HG03571 (cell line): Measurements from ENCODE around the gene CDC123.
"Not testable (repeated sequence)": the region's sequence is repeated elsewhere in the genome, so short reads cannot be mapped to it uniquely, and the experiment has no call there.

Experiments
- ATAC-seq: cut with Tn5 transposase; IDR thresholded peaks from one replicate; pipeline ENCODE4 v1.9.1; 2021; ENCODE audit not compliant: unreplicated experiment

CDC123 gene, protein sequence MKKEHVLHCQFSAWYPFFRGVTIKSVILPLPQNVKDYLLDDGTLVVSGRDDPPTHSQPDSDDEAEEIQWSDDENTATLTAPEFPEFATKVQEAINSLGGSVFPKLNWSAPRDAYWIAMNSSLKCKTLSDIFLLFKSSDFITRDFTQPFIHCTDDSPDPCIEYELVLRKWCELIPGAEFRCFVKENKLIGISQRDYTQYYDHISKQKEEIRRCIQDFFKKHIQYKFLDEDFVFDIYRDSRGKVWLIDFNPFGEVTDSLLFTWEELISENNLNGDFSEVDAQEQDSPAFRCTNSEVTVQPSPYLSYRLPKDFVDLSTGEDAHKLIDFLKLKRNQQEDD

DNA sequence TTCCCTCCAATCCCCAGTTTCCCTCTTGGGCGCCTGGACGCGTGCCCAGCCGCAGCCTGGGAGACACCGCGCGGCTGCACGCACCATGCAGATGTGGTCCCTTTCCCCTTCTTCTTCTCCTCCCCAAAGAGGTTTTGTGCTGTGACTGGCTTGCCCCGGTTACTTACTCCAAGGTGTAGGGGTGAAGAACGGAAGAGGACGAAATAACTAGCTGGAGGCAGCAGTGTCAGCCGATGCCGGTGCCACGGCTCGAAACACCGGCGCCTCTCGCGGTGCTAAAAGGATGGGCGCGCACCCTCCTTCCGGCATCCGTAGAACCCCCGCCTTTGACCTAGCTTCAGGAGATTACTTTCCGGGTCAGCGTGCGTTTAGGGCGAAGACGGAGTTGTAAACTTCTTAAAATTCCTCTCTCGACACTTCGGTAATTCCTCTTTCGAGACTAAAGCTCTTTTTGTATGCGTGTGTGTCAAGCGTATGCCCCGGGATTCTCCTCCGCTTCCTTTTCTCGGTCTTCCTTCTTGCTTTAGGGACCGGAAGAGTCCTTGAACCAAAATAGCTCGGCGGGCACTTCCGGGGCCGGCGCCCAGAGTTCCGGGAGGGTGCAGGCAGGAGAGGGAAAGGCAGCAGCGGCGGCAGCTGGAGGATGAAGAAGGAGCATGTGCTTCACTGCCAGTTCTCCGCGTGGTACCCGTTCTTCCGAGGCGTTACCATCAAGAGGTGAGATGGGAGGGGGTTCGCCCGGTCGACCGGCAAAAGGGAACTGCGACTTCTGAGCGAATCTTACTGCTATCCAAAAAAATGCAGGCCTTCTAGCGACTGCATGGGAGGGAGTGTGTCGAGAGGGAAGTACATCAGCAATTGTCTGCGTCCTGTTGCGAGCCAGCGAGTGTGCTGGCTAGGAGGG is at the start of gene CDC123, which contains the start of gene NUDT5:
Gene CDC123 (plus strand): TSS at position 586 of the 904 bp plus-strand sequence. CDS start 58 bp downstream, at position 644.
Gene NUDT5 (minus strand): TSS at position 289 of the 904 bp plus-strand sequence. CDS start 9,600 bp downstream, outside the sequence.
- peak; percentile 85 for ATAC-seq

DNA sequence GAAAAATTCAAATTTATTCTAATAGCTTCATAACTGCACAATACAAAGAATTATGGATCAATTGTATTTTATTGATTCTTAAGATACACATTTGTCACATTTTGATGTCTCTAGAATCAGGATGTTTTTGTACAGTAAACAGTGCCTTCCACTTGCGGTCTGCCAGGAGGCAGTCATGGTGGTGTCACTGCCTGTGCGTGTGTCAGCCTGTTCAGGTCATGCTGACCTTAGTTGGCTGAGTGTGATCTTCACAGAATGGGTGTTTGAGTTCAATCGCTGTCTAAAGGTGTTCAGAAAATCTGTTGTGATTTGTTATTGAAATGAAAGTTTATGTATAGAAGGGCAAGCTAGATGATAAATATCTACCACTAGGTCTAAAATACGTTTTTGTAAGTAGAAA is 45.8 kb upstream of the CDC123 start:
- no peak for ATAC-seq

DNA sequence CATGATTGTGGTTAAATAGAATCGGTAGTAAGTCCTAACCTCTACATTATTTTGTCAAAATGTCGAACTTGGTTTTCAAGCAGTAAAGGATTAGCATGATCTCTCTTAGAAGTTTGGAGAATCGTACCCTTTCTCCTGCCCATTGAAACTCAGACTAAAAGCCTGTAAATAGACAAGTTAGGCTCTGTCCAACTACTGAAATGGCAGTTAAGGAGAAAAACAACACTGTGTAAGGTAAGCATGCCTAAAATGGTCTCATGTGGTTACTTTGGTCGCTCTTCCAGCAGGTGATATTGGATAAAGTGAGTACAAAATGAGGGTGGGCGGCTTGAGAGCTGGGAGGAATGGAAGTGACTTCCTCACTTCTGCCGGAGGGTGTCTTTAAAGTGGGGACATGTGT is 41.5 kb upstream of the CDC123 start:
- ATAC-seq = no peak

DNA sequence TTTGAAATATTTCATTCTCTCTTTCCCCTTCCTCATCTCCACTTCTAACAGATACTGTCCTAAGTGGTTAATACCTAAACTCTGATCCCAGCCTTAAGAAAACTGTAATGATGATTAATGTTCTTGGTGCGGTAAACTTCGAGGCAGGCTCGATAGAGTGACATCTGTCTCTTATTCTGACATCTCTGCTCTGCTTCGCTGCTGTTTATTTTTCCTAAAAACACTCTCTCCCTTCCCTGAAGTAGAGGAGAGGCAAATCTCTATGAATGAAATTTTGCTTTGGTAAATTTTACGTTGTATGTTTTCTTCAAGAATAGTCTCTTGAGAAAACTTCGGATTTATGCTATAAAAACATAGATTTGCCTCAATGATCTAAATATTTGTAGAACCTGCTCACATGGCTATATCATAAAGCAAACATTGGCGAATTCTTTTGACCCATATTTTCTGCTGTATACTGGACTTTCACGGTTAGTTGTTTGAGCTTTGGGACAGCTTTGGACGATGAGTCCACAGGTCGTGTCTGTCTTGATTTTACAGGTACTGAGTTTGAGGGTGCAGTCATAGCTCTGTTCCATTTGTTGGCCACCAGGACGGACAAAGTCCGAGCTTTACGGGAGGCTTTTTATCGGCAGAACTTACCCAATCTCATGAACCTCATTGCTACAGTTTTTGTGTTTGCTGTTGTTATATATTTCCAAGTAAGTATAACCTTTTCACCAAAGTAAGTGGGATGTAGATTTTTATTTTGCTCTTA is 39.4 kb upstream of the CDC123 start:
- no peak for ATAC-seq

DNA sequence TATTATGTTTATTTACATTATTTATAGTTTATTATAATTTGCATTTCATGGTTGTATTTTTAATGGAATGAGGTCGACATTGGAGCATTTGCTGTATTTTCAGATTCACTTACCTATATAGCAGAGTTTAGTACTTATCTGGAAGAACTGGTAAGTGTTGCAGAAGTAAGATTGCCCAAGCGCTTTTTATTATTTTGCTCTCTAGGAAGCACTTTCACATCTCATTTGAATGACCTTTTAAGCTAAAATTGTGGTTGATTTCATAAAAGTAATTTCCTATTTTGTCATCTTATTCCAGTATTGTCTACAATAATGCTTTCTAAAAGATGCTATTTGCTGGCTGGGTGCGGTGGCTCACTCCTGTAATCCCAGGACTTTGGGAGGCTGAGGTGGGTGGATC is 37.9 kb upstream of the CDC123 start:
- no peak for ATAC-seq

DNA sequence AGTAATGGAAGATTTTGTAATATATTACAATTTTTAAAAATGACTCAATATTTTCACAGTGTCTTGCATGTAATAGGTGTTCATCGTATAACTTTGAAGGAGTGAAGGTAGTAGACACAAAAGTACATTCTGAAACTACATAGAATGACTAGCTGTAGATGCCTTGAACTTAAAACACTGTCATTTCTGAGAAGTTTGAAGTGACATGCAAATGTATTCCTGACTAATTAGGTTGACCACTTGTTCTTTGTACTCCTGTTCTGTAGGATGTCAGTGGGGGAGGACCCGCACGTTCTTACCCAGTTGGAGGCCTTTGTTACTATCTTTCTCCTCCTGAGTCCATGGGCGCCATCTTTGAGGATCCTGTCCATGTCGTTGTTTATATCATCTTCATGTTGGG is 35.3 kb upstream of the CDC123 start:
- no peak for ATAC-seq

DNA sequence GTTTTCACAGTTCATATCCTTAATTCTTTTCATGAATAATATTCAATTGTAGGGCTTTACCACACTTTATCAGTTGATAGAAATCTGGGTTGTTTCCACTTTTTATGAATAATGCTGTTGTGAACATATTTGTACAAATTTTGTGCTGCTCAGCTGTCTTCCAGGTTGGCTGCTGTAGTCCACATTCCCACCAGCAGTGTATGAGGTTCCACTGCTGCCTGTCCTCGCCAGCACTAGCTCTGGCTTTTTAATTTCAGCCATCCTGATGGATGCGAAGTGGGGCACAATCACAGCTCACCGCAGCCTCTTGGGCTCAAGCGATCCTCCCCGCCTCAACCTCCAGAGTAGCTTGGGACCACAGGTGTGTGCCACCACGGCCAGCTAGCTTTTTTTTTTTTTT is 33.1 kb upstream of the CDC123 start:
- no peak for ATAC-seq

DNA sequence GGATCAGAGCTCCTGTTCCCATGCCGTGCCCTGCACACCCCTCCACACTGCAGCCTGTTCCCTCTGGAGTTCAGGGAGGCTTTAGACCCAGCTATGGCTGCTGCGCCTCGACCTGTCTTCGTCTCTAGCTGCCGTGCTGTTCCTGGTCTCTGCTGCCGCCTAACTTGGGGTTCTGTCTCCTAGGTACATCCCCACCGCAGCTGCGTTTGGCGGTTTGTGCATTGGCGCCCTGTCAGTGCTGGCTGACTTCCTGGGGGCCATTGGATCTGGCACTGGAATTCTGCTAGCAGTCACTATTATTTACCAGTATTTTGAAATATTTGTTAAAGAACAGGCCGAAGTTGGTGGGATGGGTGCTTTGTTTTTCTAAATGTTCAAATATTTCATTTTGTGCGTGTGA is 31.9 kb upstream of the CDC123 start:
- no peak for ATAC-seq

DNA sequence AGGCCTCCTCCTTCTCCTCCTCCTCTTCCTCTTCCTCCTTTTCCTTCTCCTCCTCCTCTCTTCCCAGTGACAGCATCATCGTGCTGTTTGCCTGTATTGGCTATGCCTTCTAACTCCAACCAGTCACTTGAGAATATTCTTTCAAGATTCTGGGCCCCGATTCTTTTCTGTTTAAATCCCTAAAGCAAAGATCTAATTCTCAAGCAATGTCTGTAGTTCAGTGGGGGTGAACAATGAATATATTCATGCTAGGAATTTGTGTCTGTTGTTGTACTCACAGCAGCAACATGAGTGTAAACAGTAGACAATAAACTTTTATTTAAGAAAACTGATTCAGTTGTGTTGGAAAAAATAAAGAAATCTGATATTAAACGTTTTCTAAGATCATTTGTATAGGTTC is 31.0 kb upstream of the CDC123 start:
- ATAC-seq = no peak

DNA sequence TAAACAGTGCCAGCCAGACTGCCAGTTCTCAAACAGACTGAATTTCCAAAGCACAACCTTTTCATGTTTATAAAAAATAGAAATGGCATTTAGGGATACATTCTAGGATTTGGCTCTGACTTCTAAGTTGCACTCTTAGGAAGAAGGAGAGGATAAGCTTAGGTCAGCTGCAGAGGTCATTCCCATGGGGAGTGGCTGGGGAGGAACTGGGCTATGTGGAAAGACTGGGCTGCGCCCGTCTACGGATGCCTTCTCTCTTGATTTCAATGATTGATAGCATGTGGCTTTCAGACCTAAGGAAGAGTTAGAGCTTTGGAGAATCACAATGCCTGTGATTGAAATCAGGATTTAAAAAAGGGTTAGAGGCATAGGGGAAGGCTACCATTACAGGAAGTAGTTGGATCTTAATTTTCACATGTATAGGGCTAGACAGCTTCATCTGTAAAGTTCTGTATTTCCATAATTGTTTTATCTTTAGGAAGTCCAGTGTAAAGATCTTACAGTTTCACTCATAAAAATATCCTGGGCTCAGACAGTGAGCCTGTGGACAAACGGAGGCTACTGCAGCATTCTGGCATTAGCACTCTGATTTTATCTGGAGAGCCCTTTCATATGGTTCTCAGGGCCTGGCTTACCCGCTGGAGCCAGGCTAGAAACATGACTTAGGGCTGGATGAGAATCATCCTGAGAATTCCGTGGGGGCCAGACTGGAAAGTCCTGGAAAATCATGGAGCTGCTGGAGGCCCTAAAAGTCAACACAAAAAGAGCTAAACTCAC is 29.8 kb upstream of the CDC123 start:
- ATAC-seq = no peak

DNA sequence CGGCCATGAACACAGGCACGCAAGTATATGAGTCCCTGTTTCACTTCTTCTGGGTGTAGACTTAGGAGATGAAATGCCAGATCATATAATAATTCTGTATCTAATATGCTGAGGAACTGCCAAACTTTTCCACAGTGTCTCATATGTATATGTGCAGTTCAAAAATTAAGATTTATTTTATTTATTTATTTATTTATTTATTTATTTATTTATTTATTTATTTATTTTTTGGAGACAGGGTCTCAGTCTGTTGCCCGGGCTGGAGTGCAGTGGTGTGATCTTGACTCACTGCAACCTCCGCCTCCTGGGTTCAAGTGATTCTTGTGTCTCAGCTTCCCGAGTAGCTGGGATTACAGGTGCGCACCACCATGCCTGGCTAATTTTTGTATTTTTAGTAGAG is 24.5 kb upstream of the CDC123 start:
- not testable (repeated sequence) for ATAC-seq

DNA sequence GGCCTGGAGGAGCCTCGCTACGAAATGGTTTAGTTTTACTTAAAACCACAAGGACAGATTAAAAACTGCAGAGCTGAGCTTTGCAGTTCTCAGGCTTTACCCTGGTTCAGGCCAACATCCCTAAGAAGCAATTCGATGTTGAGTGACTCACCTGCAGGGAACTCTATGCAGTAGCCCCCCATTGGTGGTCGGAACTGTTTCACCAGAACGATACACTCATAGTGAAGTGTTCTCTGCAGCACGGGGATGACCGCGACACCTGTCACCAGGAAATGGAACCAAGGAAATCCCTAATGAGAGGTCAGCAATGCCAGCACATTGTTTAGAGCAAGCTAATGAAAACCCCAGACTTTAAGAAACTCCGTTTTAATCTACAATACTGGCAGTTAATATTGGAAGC is 18.3 kb upstream of the CDC123 start:
- ATAC-seq = no peak

DNA sequence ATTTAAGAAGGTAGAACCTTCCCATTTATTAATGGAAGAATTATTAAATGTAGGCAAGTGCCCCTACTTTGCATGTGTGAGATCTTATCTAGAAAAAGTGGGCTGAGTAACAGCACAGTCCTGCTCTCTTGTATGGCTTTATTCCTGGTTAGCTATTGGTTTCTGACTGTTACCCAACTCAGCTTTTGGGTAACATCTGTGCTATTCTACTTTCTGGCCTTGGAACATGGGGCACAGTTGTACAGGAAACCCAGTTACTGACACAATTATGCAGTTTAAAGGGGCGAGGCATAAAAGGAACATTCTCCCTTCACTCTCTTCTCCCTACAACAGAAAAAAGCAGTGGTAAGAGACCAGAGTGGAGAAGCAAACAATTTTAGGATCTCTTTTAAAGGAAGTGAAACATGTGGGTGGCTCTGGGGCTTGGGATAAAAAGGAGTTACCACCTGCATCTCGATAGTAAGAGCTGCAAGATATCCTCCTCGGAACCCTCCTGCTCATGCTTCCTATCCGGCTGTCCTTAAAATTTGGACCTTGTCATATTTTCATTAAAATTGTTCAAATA is 16.3 kb upstream of the CDC123 start:
- ATAC-seq = no peak

DNA sequence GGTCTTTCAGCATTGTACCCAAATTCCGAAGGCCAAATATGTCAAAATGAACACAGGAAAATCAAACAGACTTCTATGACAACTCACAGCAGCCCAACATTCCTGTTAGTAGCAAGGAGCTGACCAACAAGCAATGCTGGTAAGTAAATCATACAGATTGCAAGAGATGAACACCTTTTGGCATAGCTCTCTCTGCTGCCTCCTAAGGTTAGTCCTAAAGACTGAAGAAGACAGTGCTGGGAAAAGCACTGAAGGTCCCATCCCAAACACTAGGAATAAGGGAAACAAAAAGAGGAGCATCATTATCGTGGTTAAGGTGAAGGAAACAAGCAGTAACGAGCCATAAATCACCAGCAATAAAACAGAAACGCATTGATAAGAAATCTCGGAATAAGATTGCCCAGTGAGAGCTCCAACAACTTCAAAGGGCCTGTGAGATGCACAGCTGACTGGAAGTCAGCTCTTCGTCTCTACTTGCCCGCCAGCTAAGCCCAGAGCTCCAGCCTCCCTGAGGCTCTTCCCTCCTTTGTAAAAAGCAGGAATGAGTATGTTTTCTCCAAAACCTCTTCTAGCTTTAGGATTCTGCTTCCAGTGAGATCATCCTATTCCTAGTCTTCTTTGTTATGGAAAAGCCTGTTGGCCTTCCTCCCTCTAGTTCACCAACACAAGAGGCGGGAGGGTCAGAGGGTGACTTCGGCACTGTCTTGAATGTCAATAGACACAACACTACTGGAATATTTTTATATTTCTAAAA is 15.6 kb upstream of the CDC123 start:
- ATAC-seq = no peak

DNA sequence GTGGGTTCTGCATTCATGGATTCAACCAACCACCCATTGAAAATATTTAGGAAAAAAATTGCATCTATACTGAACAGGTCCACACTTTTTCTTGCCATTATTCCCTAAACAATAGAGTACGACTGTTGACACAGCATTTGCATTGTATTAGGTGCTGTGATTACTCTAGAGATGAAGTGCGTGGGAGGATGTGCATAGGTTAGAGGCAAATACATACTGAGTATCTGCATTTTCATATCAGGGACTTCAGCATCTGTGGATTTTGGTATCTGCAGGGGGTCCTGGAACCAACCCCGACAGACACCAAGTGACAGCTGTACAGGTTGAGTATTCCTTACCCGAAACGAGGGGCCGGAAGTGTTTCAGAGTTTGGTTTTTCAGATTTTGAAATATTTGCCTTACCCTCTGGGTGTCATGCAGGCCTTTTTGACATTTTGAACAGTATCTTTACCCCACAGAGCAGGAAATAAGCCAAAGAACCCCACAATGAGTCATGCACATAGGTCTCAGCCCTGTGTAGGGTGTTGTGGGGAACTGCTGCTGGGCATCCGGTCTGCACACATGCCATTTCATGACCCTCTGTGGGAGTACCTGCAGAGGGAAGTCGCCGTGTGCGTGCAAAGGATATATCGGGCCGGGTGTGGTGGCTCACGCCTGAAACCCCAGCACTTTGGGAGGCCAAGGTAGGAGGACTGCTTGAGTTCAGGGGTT is 14.8 kb upstream of the CDC123 start:
- no peak for ATAC-seq

DNA sequence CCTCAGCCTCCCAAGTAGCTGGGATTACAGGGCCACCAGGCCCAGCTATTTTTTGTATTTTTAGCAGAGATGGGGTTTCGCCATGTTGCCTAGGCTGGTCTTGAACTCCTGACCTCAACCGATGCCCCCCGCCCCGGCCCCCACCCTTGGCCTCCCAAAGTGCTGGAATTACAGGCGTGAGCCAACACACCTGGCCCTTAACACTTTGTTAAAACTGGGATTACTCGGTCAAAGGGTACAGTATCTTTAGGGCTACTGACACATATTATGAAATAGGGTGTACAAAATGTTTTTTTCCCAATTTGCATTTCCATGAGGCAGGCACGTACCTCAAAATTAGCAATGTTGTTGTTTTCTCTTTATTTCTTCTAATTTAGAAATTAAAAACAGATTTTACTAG is 11.8 kb upstream of the CDC123 start:
- ATAC-seq = no peak

DNA sequence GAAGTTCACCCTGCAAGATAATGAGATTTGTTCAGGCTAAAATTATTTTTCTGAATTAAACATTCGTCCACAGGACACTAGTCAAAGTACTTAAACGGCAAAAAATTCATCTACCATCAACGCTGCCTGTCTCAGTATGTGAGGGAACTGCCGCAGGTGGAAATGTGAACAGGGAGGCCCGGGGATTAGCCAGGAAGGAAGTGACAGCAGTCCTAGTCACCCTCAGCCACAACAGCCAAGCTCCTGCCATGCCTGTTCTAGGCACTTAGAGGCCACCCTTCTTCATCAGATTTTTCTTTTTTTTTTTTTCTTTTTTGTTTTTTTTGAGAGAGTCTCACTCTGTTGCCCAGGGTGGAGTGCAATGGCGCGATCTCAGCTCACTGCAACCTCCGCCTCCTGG is 9.7 kb upstream of the CDC123 start:
- ATAC-seq = no peak

DNA sequence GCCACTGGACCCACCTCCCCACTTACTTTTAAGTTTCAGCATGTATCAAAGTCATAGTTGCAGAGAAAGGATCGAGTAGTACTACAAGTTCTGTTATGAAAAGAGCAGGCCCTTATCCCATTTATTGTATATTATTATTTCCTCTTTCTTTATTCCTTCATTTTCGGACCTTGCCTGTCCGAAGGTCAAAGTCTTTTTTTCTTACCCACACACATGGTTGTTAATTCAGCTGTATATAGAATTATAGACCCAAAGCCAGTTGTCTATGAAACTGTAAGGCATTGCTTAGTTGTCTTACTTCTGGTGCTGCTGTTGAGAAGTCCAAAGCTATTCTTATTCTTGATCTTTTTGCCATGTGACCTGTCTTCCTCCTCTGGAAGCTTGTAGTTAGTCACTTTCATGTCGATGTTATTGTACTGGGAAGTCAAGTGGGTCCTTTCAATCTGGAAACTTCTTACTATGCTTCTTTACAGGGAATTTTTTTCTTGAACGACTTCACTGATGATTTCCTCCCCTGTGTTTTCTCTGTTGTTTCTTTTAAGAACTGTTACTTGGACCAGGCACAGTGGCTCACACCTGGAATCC is 8.6 kb upstream of the CDC123 start:
- no peak for ATAC-seq

DNA sequence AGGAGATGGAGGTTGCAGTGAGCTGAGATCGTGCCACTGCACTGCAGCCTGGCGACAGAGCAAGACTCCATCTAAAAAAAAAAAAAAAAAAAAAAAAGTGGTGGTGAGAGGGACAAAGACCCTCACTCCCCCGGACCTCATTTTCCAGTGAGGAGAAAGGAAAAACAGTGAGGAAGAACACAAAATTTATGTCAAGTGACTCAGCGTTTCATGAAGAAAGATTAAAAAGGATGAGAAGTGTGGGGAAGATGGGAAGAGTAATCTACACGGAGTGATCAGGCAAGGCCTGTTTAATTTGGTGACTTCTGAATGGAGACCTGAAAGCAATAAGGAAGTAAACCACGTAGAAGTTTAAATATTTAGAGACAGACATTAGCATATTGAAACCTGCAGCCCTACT is 7.3 kb upstream of the CDC123 start:
- ATAC-seq = no peak
